GM12801 (cell line): ENCODE results near the gene ACVR1.

Experiments used
- TF ChIP-seq, protein P1 (sequence below): IDR thresholded peaks from one replicate; pipeline ENCODE4 v1.5.1; 2011; ENCODE audit warnings: control low read depth; ENCODE audit not compliant: insufficient read length; ENCODE audit errors: extremely low read depth

Gene ACVR1

GRCh38 chr2:157893611-157894010, 17.5 kb upstream of the ACVR1 start:
- TF ChIP-seq, protein P1, sequence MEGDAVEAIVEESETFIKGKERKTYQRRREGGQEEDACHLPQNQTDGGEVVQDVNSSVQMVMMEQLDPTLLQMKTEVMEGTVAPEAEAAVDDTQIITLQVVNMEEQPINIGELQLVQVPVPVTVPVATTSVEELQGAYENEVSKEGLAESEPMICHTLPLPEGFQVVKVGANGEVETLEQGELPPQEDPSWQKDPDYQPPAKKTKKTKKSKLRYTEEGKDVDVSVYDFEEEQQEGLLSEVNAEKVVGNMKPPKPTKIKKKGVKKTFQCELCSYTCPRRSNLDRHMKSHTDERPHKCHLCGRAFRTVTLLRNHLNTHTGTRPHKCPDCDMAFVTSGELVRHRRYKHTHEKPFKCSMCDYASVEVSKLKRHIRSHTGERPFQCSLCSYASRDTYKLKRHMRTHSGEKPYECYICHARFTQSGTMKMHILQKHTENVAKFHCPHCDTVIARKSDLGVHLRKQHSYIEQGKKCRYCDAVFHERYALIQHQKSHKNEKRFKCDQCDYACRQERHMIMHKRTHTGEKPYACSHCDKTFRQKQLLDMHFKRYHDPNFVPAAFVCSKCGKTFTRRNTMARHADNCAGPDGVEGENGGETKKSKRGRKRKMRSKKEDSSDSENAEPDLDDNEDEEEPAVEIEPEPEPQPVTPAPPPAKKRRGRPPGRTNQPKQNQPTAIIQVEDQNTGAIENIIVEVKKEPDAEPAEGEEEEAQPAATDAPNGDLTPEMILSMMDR, result no peak

DNA sequence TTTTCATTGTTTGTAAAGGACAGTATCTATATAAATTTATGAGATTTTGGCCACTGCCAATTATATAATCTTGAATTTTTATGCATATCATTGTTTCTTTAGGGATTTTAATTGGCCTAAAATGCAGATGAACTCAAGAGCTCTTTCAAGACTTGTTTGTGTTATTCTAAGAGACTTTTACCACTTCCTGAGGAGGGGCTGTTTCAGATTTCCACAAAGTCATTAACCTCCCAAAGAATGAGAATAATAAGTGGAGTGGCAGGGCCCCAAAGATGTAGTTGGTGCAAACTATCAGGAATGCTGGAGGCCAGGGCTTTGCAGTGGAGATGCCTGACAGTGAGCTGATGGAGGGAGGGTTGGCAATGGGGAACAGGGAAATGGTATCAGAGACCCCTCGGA, 15.5 kb upstream of the ACVR1 start:
- TF ChIP-seq, protein P1, result no peak

DNA sequence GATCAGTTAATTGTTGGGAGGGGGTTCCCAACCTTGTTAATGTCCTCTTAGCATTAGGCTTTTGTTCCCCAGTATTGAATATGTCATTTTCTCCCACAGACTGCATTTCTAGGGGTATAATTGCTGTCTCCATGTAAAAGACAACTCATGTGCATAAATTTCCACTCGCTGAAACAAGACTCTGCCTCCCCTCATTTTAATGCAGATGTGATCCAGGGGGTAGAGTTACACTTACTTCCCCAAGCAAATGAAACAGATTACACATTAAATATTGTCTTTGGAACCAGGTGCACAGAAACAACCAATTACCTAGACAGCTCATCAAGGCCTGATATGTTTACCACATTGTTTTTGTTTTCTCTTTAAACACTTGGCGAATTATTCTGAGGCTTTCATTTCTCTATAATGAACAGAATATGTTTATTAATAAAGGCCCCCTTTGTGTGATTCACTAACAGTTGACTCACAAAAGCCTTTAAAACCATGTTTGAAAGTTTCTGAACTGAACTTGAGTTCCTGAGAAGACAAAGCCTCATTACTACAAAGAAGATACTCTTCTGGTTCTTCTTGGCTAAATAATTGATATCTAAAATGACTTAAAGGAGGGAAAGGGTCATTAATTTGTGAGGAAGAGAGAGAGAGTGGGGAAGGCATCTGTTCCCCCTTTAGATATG, 15.0 kb upstream of the ACVR1 start:
- TF ChIP-seq, protein P1, result no peak

DNA sequence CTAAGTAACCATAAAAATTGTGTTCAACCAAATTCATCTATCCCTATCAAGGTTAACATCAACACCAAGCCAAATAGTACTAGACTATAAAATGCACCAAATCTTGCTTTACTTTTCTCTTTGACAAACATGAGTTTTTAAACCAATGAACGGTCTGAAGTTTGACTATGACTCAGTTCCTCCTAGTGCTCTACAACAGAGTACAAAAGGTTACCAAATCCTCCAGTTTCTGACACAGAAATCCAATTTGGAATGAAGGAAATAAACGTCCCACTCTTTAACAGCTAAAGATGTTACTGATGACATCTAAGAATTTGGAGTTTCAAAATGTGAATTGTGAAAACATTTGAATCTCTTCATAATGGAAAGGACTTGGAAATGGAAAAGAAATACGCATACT, 11.8 kb upstream of the ACVR1 start:
- TF ChIP-seq, protein P1, result no peak

DNA sequence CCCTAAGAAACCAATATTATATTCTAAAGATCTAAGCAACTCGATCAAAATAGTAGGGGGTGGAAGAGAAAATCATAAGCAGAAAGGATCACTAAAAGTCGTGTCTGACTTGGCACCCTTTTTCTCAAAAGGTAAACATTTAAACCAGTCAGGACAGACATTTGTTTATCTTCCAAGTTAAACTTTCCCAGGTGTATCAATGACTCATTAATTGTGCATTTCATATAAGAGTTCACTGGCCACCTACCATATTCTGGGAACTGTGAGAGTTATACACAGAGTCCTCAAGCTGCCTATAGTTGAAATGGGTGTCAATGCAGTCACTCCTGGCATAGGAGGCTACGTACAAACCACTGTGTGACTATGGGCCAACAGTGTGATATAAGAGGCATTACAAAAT, 4.8 kb upstream of the ACVR1 start:
- TF ChIP-seq, protein P1, result no peak

DNA sequence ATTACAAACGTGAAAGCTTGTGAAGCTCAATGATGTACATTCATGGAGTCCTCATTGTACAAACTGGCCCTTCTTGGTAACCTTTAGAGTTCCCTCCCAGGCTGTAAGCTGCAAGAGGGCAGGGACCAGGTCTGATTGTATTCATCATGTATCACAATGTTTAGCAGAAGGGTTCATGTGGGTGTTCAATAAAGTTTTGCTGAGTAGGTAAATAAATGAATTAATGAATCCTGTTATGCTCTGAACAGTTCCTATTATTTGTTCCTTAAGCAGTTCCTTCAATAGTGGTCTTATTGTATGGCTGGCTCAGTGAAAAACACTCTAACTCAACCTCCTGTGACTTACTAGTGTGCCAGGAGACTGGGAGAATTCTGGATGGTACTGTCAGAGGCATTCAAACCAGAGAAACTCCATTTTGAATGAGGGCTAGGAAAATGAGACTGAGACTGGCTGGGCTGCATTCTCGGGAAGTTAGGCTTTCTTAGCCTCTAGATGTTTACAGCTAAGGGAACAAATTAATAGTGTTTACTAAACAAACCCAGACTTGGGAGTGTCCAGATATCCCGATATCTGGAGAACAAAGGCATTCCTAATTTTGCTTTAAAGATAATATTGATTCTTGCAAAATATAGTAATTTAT, 1.8 kb upstream of the ACVR1 start:
- TF ChIP-seq, protein P1, result no peak

- TF ChIP-seq, protein P1, result no peak
Observed at GRCh38 chr2:157876786-157877138, 632 bp upstream of the ACVR1 start.
